ENCODE results near the gene FBN2. TPM values are rescaled to one million over a fixed set of nuclear protein-coding genes. Genes with fewer than 3 reads are reported as not detected.

The FBN2 gene
- total RNA-seq, 1 experiment from 2014 or later = 1.6 TPM

DNA sequence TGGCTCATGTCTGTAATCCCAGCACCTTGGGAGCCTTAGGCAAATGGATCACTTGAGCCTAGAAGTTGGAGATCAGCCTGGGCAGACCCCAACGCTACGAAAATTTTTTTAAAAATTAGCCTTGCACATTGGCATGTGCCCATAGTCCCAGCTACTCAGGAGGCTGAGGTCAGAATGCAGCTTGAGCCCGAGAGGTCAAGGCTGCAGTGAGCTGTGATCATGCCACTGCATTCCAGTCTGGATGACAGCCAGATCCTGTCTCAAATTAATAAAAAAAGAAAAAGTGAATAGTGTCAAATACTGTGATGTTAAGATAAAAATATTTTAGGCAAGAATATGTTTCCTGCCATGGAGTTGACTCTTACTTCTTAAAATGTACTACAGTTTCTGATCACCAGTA is 5.3 kb downstream of the FBN2 start:
- H3K4me1 ChIP-seq (ENCODE audit: insufficient read depth, low read length, poor library complexity, severe bottlenecking) = no peaks in the 10 kb centered on the region
- H3K9me3 ChIP-seq (ENCODE audit: low read depth, low read length, poor library complexity, severe bottlenecking) = no peaks in the 10 kb centered on the region
- H3K4me3 ChIP-seq (ENCODE audit: low read depth, low read length, poor library complexity, severe bottlenecking) = no peak overlapping the region
- CTCF ChIA-PET = no interaction called here
- intact Hi-C loops (cut with micrococcal nuclease; ENCODE audit: unreplicated experiment) = no loop called here
- POLR2A ChIA-PET (ENCODE audit: low non-redundant PET) = no interaction called here
- H3K27ac ChIP-seq (ENCODE audit: low read depth, low read length, poor library complexity, severe bottlenecking) = no peak overlapping the region
- BruUV-seq (replicated peaks) = no TSS peak
- no peak for DNase-seq (ENCODE audit: low spot score)
- peaks cover 49% of the 10 kb centered on the region for H3K27me3 ChIP-seq (replicated peaks; ENCODE audit: insufficient read depth, low read depth, low read length, poor library complexity)
- TF ChIP-seq, protein P1, sequence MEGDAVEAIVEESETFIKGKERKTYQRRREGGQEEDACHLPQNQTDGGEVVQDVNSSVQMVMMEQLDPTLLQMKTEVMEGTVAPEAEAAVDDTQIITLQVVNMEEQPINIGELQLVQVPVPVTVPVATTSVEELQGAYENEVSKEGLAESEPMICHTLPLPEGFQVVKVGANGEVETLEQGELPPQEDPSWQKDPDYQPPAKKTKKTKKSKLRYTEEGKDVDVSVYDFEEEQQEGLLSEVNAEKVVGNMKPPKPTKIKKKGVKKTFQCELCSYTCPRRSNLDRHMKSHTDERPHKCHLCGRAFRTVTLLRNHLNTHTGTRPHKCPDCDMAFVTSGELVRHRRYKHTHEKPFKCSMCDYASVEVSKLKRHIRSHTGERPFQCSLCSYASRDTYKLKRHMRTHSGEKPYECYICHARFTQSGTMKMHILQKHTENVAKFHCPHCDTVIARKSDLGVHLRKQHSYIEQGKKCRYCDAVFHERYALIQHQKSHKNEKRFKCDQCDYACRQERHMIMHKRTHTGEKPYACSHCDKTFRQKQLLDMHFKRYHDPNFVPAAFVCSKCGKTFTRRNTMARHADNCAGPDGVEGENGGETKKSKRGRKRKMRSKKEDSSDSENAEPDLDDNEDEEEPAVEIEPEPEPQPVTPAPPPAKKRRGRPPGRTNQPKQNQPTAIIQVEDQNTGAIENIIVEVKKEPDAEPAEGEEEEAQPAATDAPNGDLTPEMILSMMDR (conservative IDR thresholded peaks at IDR 0.05; ENCODE audit: low read depth, low read length) = no peak
- TF ChIP-seq EZH2 (IDR thresholded peaks at IDR 0.05; ENCODE audit: borderline replicate concordance, low read depth, low read length, poor library complexity, severe bottlenecking) = no peak
- no peaks in the 10 kb centered on the region for H3K36me3 ChIP-seq (ENCODE audit: insufficient read depth, low read length, poor library complexity, severe bottlenecking)

DNA sequence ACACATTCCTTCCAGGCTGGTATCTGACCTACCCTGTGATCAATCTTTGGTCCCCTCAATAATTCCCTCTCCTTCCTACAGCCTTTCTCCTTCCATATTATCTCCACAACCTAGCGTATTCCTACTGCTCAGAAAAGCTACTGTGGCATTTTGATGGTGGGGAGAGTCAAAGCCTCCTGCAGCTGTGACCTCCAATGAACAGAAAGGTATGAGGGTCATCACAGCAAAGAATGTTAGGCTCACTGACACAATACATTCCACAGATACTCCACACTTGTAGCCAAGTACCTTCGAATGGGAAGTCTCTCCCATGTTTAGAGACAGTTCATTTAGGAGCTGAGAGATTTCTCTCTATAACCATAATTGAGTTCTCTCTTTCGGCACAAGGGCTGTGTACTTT is 5.9 kb downstream of the FBN2 start:
- CTCF ChIA-PET = no interaction called here
- H3K27me3 ChIP-seq (replicated peaks; ENCODE audit: insufficient read depth, low read depth, low read length, poor library complexity) = peaks cover 43% of the 10 kb centered on the region
- no peaks in the 10 kb centered on the region for H3K4me1 ChIP-seq (ENCODE audit: insufficient read depth, low read length, poor library complexity, severe bottlenecking)
- no peaks in the 10 kb centered on the region for H3K9me3 ChIP-seq (ENCODE audit: low read depth, low read length, poor library complexity, severe bottlenecking)
- intact Hi-C loops (cut with micrococcal nuclease; ENCODE audit: unreplicated experiment) = no loop called here
- H3K4me3 ChIP-seq (ENCODE audit: low read depth, low read length, poor library complexity, severe bottlenecking) = no peak overlapping the region
- no peak overlapping the region for H3K27ac ChIP-seq (ENCODE audit: low read depth, low read length, poor library complexity, severe bottlenecking)
- no TSS peak for BruUV-seq (replicated peaks)
- no peak for TF ChIP-seq EZH2 (IDR thresholded peaks at IDR 0.05; ENCODE audit: borderline replicate concordance, low read depth, low read length, poor library complexity, severe bottlenecking)
- TF ChIP-seq, protein P1 (conservative IDR thresholded peaks at IDR 0.05; ENCODE audit: low read depth, low read length) = no peak
- POLR2A ChIA-PET (ENCODE audit: low non-redundant PET) = no interaction called here
- no peak for DNase-seq (ENCODE audit: low spot score)
- no peaks in the 10 kb centered on the region for H3K36me3 ChIP-seq (ENCODE audit: insufficient read depth, low read length, poor library complexity, severe bottlenecking)

DNA sequence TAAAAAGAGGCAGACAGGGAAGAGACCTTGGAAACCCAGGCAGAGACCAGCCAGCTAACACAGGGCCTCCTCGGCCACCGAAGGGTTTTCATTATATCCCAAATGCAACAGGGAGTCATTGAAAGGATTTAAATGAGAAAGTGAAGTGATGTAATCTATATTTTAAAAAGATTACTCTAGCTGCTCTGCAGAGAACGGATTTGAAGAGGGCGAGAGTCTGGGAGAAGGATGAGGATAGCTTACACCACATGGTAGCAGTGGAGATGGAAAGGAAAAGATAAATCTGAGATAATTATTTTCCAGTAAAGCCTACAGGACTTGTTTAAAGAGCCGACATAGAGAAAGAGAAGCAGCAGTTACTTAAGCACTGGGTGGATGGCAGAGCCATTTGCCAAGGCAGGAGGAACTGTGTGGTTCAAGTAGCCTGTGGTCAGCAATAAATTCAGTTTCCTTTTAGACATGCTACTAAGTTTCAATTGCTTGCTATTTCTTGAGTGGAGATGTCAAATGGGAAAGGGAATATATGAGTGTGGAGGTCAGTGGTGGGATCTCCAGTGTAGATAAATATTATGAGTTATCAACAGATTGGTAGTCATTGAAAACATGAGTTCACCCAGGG is 9.3 kb downstream of the FBN2 start:
- H3K27me3 ChIP-seq (replicated peaks; ENCODE audit: insufficient read depth, low read depth, low read length, poor library complexity) = peaks cover 12% of the 10 kb centered on the region
- no TSS peak for BruUV-seq (replicated peaks)
- POLR2A ChIA-PET (ENCODE audit: low non-redundant PET) = no interaction called here
- intact Hi-C loops (cut with micrococcal nuclease; ENCODE audit: unreplicated experiment) = no loop called here
- H3K4me1 ChIP-seq (ENCODE audit: insufficient read depth, low read length, poor library complexity, severe bottlenecking) = no peaks in the 10 kb centered on the region
- H3K4me3 ChIP-seq (ENCODE audit: low read depth, low read length, poor library complexity, severe bottlenecking) = no peak overlapping the region
- no peaks in the 10 kb centered on the region for H3K36me3 ChIP-seq (ENCODE audit: insufficient read depth, low read length, poor library complexity, severe bottlenecking)
- CTCF ChIA-PET = no interaction called here
- no peak overlapping the region for H3K27ac ChIP-seq (ENCODE audit: low read depth, low read length, poor library complexity, severe bottlenecking)
- TF ChIP-seq EZH2 (IDR thresholded peaks at IDR 0.05; ENCODE audit: borderline replicate concordance, low read depth, low read length, poor library complexity, severe bottlenecking) = no peak
- TF ChIP-seq, protein P1 (conservative IDR thresholded peaks at IDR 0.05; ENCODE audit: low read depth, low read length) = no peak
- H3K9me3 ChIP-seq (ENCODE audit: low read depth, low read length, poor library complexity, severe bottlenecking) = no peaks in the 10 kb centered on the region
- no peak for DNase-seq (ENCODE audit: low spot score)

Measured in A673 (cell line).